HCT116 (cell line): Measurements from ENCODE around the gene LAMC3. TPM values are rescaled to one million over a fixed set of nuclear protein-coding genes. Genes with fewer than 3 reads are reported as not detected.

Experiments
- ATAC-seq: fragments of 200-7000 bp; cut with Tn5 transposase; 2 replicates; pipeline ENCODE4 v1.9.1; 2020; ENCODE audit warnings: mild to moderate bottlenecking, moderate library complexity
- BruUV-seq: library from RNA; stranded (reverse); fragments of 400-500 nt; replicated peaks from 2 replicates; lab custom pipeline; 2021; lab: Mats Ljungman, UMichigan
- CTCF ChIA-PET: fragments of 300-600 bp; sonication (Branson Sonifier 250); formaldehyde crosslinking; loops from one replicate; lab custom pipeline; 2021; ENCODE audit warnings: antibody characterized with exemption; lab: Charles Lee
- POLR2A ChIA-PET: fragments of 300-600, 350-600 bp; sonication (Branson Sonifier 250); formaldehyde crosslinking; loops from one replicate; lab custom pipeline; 2021; ENCODE audit warnings: antibody characterized with exemption; lab: Charles Lee
- RAD21 ChIA-PET, 2 experiments: fragments of 300-600 bp; sonication (Branson Sonifier 250); formaldehyde crosslinking; loops; one replicate each; lab custom pipeline; 2023; ENCODE audit warnings: low total read pairs in 2 of 2; ENCODE audit not compliant: uncharacterized antibody in 2 of 2, unreplicated experiment in 2 of 2, low non-redundant PET in 1 of 2; lab: Charles Lee
- DNase-seq: peaks from one replicate; pipeline ENCODE4 v3.0.0-alpha.2; 2010; ENCODE audit warnings: low read depth, low spot score
- H2AFZ ChIP-seq: fragments of 200-600 bp; shearing (Covaris generic), sonication (generic); 2 replicates; pipeline ENCODE4 v1.6.1; 2017; ENCODE audit warnings: low read depth, mixed run types, mixed read lengths, antibody characterized with exemption, low read length; ENCODE audit not compliant: poor library complexity, severe bottlenecking
- H3K27ac ChIP-seq: 2 replicates; pipeline ENCODE4 v1.5.1; 2012; ENCODE audit warnings: low read depth, low read length
- H3K27me3 ChIP-seq: fragments of 200-600 bp; sonication (generic); 2 replicates; pipeline ENCODE4 v1.6.1; 2016; ENCODE audit warnings: mixed run types, low read length, mixed read lengths; ENCODE audit not compliant: insufficient read depth
- H3K36me3 ChIP-seq, 2 experiments: fragments of 200-500 bp in 1 of 2; fragments of 200-600 bp in 1 of 2; sonication (Bioruptor generic) in 1 of 2; sonication (generic) in 1 of 2; 2 replicates each; pipeline versions ENCODE4 v1.5.1 to v1.6.1; 2014 to 2016; ENCODE audit warnings: low read length in 2 of 2, inconsistent platforms in 1 of 2, mixed read lengths in 1 of 2, mixed run types in 1 of 2; ENCODE audit not compliant: insufficient read depth in 2 of 2, control insufficient read depth in 1 of 2
- H3K4me1 ChIP-seq, 2 experiments: fragments of 200-600 bp in 1 of 2; sonication (generic) in 1 of 2; 2 replicates each; pipeline versions ENCODE4 v1.5.1 to v1.6.1; 2012 to 2017; ENCODE audit warnings: low read length in 2 of 2, inconsistent platforms in 1 of 2, mild to moderate bottlenecking in 1 of 2, mixed read lengths in 1 of 2, mixed run types in 1 of 2, moderate library complexity in 1 of 2; ENCODE audit not compliant: insufficient read depth in 2 of 2, control insufficient read depth in 1 of 2
- H3K4me2 ChIP-seq: fragments of 200-600 bp; sonication (generic); 2 replicates; pipeline ENCODE4 v1.6.1; 2017; ENCODE audit warnings: mixed run types, low read length, mixed read lengths
- H3K4me3 ChIP-seq, 2 experiments: fragments of 200-600 bp in 1 of 2; sonication (generic) in 1 of 2; replicated peaks in 1 of 2; 2 replicates each; pipeline ENCODE4 v1.5.1; 2011 to 2016; ENCODE audit warnings: low read length in 2 of 2, control low read depth in 1 of 2, low read depth in 1 of 2, mild to moderate bottlenecking in 1 of 2, mixed read lengths in 1 of 2, mixed run types in 1 of 2
- H3K79me2 ChIP-seq: fragments of 200-600 bp; sonication (generic); 2 replicates; pipeline ENCODE4 v1.6.1; 2017; ENCODE audit warnings: mild to moderate bottlenecking, mixed run types, low read length, moderate library complexity, mixed read lengths; ENCODE audit not compliant: insufficient read depth
- H3K9ac ChIP-seq: fragments of 200-600 bp; sonication (generic); 2 replicates; pipeline ENCODE4 v1.6.1; 2016; ENCODE audit warnings: low read length, mixed read lengths
- H3K9me2 ChIP-seq: fragments of 200-600 bp; sonication (generic), shearing (Covaris generic); 2 replicates; pipeline ENCODE4 v1.6.1; 2017; ENCODE audit warnings: mixed run types, mild to moderate bottlenecking, moderate library complexity; ENCODE audit not compliant: insufficient read depth
- H3K9me3 ChIP-seq, 2 experiments: fragments of 200-500 bp in 1 of 2; fragments of 200-600 bp in 1 of 2; sonication (Bioruptor generic) in 1 of 2; sonication (generic) in 1 of 2; 2 replicates each; pipeline ENCODE4 v1.6.1; 2014 to 2017; ENCODE audit warnings: low read length in 2 of 2, mixed read lengths in 2 of 2, inconsistent platforms in 1 of 2, low read depth in 1 of 2, mild to moderate bottlenecking in 1 of 2, mixed run types in 1 of 2, moderate library complexity in 1 of 2; ENCODE audit not compliant: control insufficient read depth in 1 of 2, insufficient read depth in 1 of 2
- H4K20me1 ChIP-seq: fragments of 200-600 bp; sonication (generic), shearing (Covaris generic); 2 replicates; pipeline ENCODE4 v1.6.1; 2017; ENCODE audit warnings: mixed run types, mild to moderate bottlenecking, moderate library complexity; ENCODE audit not compliant: insufficient read depth
- ATF3 ChIP-seq: IDR thresholded peaks from 2 replicates; pipeline ENCODE4 v1.6.1; 2012
- CBX3 ChIP-seq: IDR thresholded peaks from 2 replicates; pipeline ENCODE4 v1.6.1; 2012; ENCODE audit warnings: low read depth
- CEBPB ChIP-seq: IDR thresholded peaks from 2 replicates; pipeline ENCODE4 v1.6.1; 2012; ENCODE audit warnings: low read depth
- CTCF ChIP-seq, 3 experiments: fragments of 200-600 bp in 1 of 3; sonication (generic) in 1 of 3; IDR thresholded peaks in 2 of 3; conservative IDR thresholded peaks in 1 of 3; 2 replicates each; pipeline ENCODE4 v1.5.1; 2012 to 2017; ENCODE audit warnings: low read depth in 2 of 3, low read length in 2 of 3, antibody characterized with exemption in 1 of 3, borderline replicate concordance in 1 of 3, control low read depth in 1 of 3, mild to moderate bottlenecking in 1 of 3, mixed read lengths in 1 of 3, mixed run types in 1 of 3, moderate library complexity in 1 of 3; ENCODE audit not compliant: insufficient read depth in 1 of 3
- ELF1 ChIP-seq: IDR thresholded peaks from 2 replicates; pipeline ENCODE4 v1.6.1; 2012; ENCODE audit warnings: low read depth, borderline replicate concordance
- EZH2phosphoT487 ChIP-seq: fragments of 200-600 bp; IDR thresholded peaks from 2 replicates; pipeline ENCODE4 v1.6.1; 2018; ENCODE audit warnings: antibody characterized with exemption, borderline replicate concordance
- FOSL1 ChIP-seq: IDR thresholded peaks from 2 replicates; pipeline ENCODE4 v1.6.1; 2012; ENCODE audit warnings: low read depth
- JUND ChIP-seq: IDR thresholded peaks from 2 replicates; pipeline ENCODE4 v1.6.1; 2012
- RAD21 ChIP-seq: IDR thresholded peaks from 2 replicates; pipeline ENCODE4 v1.6.1; 2012; ENCODE audit warnings: low read depth, mild to moderate bottlenecking
- SP1 ChIP-seq: IDR thresholded peaks from 2 replicates; pipeline ENCODE4 v1.6.1; 2012; ENCODE audit warnings: low read depth
- ZBTB33 ChIP-seq: IDR thresholded peaks from 2 replicates; pipeline ENCODE4 v1.6.1; 2011; ENCODE audit warnings: mild to moderate bottlenecking, low read length, moderate library complexity; ENCODE audit not compliant: insufficient replicate concordance; ENCODE audit errors: extremely low read depth
- ZFX ChIP-seq: fragments of 450-650 bp; IDR thresholded peaks from 2 replicates; pipeline ENCODE4 v1.6.1; 2017
- ZNF274 ChIP-seq: fragments of 200-500 bp; sonication (Bioruptor generic); IDR thresholded peaks from 2 replicates; pipeline ENCODE4 v1.6.1; 2014; ENCODE audit warnings: mild to moderate bottlenecking, low read depth, low read length, inconsistent platforms
- intact Hi-C: fragments of 100-400 bp; cut with micrococcal nuclease; formaldehyde crosslinking; loops from 2 replicates; pipeline ENCODE4 v1.10.0; 2022
- total RNA-seq: library from RNA; stranded (reverse); gene quantifications from one replicate; pipeline ENCODE4 v1.2.1, GENCODE V29; 2021; ENCODE audit not compliant: unreplicated experiment

Gene LAMC3
- total RNA-seq, 1 experiment from 2014 or later: 7.7 TPM

- Histone ChIP-seq H3K36me3 (no peaks in the 10 kb centered on the region), H4K20me1 (no peaks in the 10 kb centered on the region), H3K27ac (no peak overlapping the region), H3K9ac (no peak overlapping the region), H3K4me1 (no peaks in the 10 kb centered on the region), H3K9me3 (no peaks in the 10 kb centered on the region), H3K4me3 (no peak overlapping the region), H2AFZ (no peak overlapping the region), H3K9me2 (no peaks in the 10 kb centered on the region), H3K79me2 (no peaks in the 10 kb centered on the region), H3K27me3 (no peaks in the 10 kb centered on the region)
- CTCF ChIA-PET: no interaction called here
- BruUV-seq: no TSS peak
- POLR2A ChIA-PET: no interaction called here
- intact Hi-C loops: no loop called here
- RAD21 ChIA-PET: no interaction called here
- no peak for DNase-seq
- TF ChIP-seq SP1 (no peak), CEBPB (no peak), ZBTB33 (no peak), FOSL1 (no peak), ELF1 (no peak)
- TF ChIP-seq, all 23 proteins: peak for 0
- H3K4me2 ChIP-seq: no peak overlapping the region
- no peak for ATAC-seq
Measured at GRCh38 chr9:131031642-131032005, 22.6 kb downstream of the LAMC3 start.

GRCh38 chr9:131032384-131032783 is 23.4 kb downstream of the LAMC3 start:
- no peaks in the 10 kb centered on the region for H3K27me3 ChIP-seq

More at GRCh38 chr9:131032384-131032783, 23.4 kb downstream of the LAMC3 start:
- H3K4me2 ChIP-seq: no peak overlapping the region
- no peak overlapping the region for H3K27ac ChIP-seq
- BruUV-seq: no TSS peak
- no peaks in the 10 kb centered on the region for H3K36me3 ChIP-seq
- no peaks in the 10 kb centered on the region for H4K20me1 ChIP-seq
- no peaks in the 10 kb centered on the region for H3K9me3 ChIP-seq
- intact Hi-C loops: no loop called here
- CTCF ChIA-PET: no interaction called here
- ATAC-seq (no peak), DNase-seq (no peak)
- H3K79me2 ChIP-seq: no peaks in the 10 kb centered on the region
- no peaks in the 10 kb centered on the region for H3K9me2 ChIP-seq
- no peak overlapping the region for H2AFZ ChIP-seq
- POLR2A ChIA-PET: no interaction called here
- no peak overlapping the region for H3K4me3 ChIP-seq
- TF ChIP-seq EZH2phosphoT487 (no peak), ZFX (no peak), JUND (no peak), CTCF (IDR thresholded peaks at IDR 0.05 in 2 of 3, conservative IDR thresholded peaks at IDR 0.05 in 1 of 3; ENCODE audit: borderline replicate concordance in 1 of 3, insufficient read depth in 1 of 3, low read depth in 2 of 3, low read length in 2 of 3) (no peak), SP1 (no peak), ATF3 (no peak), ELF1 (no peak), RAD21 (no peak), CBX3 (no peak), ZNF274 (no peak)
- no peak overlapping the region for H3K9ac ChIP-seq
- H3K4me1 ChIP-seq: no peaks in the 10 kb centered on the region
- RAD21 ChIA-PET: no interaction called here
